ENCODE measurements around the gene TOMM34.

Gene TOMM34, protein sequence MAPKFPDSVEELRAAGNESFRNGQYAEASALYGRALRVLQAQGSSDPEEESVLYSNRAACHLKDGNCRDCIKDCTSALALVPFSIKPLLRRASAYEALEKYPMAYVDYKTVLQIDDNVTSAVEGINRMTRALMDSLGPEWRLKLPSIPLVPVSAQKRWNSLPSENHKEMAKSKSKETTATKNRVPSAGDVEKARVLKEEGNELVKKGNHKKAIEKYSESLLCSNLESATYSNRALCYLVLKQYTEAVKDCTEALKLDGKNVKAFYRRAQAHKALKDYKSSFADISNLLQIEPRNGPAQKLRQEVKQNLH

DNA sequence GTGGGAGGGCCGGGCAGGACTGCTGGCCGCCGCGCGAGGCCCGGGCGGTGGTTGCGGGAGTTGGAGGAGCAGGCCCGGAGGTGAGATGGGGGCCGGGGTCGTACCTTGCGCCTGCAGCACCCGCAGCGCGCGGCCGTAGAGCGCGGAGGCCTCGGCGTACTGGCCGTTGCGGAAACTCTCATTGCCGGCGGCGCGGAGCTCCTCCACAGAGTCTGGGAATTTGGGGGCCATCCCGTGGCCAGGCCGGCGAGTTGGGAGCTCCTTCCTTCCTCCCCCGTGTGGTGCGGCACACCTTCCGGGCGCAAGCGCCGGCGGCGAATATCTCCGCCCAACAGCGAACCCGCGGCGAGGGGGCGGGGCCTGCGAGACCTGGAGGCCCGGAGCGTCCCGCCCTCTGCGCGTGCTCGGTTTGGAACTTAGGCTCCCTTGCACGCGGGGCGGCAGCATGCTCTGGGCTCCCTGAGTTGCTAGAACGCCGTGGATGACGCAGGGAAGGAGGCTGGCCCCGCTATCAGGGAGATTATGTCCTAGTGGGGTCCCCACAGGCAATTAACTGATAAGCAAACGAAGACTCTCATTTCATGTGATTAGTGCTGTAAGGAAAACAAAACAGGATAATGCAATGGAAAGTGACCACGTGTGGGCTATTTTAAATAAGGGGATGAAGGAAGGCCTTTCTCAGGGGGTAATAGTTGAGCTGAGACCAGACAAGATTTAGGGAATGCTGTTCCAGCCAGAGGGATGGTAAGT is at the start of gene TOMM34:
Gene TOMM34 (minus strand): TSS at position 295 of the 750 bp plus-strand sequence. CDS start 64 bp downstream, at position 231.
- DNase-seq (ENCODE audit: low read depth), result peak; percentile 84

GRCh38 chr20:45008521-45009049 is 48.4 kb upstream of the TOMM34 start:
- no peak for DNase-seq (ENCODE audit: low read depth)

DNA sequence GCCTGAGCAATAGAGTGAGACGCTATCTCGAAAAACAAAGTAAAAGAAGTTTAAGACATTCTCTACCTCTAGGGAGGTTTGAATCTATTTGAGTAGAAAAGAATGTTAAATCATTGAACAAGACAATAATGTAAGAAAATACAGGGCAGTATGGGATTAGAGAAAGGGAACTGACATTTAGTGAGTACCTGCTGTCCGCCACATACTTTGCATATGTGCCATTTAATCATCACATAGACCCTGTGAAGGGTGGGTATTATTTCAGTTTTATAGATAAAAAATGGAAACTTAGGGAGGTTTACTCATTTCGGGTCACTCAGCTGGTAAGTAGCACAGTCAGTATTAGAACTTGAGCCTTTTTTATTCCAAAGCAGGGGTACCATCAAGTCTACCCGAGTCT is 37.5 kb upstream of the TOMM34 start:
- DNase-seq (ENCODE audit: low read depth), result no peak

GRCh38 chr20:44997171-44997570 is 37.0 kb upstream of the TOMM34 start:
- no peak for DNase-seq (ENCODE audit: low read depth)

DNA sequence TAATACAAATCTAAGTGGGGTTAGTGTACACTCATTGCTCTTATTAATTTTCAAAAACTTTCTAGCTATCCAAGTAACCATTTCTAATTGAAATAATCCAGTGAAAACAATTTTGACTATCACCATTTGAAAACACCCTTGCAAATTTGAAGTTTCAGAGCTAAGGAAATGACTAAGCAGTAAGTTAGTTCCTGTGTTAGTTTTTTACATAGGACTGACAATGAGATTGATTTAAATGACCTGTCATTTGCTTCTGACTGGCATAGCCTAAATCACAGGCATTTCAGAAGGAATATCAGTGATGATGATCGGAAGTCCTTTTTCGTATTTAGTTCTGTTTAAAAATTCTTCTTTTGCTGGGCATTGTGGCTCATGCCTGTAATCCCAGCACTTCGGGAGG is 33.1 kb upstream of the TOMM34 start:
- no peak for DNase-seq (ENCODE audit: low read depth)

GRCh38 chr20:44990957-44991356 is 30.8 kb upstream of the TOMM34 start:
- DNase-seq (ENCODE audit: low read depth), result no peak

- peak; percentile 42 for DNase-seq (ENCODE audit: low read depth)
These were observed 30.2 kb upstream of the TOMM34 start for GRCh38 chr20:44990425-44990824.

- no peak for DNase-seq (ENCODE audit: low read depth)
These were observed 28.5 kb upstream of the TOMM34 start for GRCh38 chr20:44988631-44989171.

- DNase-seq (ENCODE audit: low read depth), result no peak
These were observed 23.0 kb upstream of the TOMM34 start for GRCh38 chr20:44983093-44983674.

- no peak for DNase-seq (ENCODE audit: low read depth)
These were observed 21.7 kb upstream of the TOMM34 start for GRCh38 chr20:44981736-44982406.

GRCh38 chr20:44979090-44979621 is 19.0 kb upstream of the TOMM34 start:
- no peak for DNase-seq (ENCODE audit: low read depth)

DNA sequence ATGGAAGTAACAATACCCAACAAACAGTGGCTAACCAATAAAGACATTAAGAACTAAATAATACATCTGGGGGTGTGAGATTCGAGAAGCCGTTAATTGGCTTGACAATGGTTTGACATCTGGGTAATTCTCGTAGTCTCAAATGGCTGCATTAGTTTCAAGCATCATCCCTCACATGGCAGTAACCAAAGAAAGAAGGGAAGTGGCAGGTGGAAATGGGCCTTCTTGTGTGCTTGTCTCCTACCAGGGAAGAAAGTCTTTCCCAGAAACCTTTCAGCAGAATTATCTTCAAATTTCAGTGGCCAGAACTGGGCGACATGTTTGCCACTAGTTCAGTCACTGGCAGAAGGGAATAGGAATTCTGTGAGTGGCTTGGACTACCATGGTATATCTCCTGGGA is 16.5 kb upstream of the TOMM34 start:
- no peak for DNase-seq (ENCODE audit: low read depth)

GRCh38 chr20:44973053-44973452 is 12.9 kb upstream of the TOMM34 start:
- no peak for DNase-seq (ENCODE audit: low read depth)

- no peak for DNase-seq (ENCODE audit: low read depth)
These were observed 10.1 kb upstream of the TOMM34 start for GRCh38 chr20:44970243-44970757.

DNA sequence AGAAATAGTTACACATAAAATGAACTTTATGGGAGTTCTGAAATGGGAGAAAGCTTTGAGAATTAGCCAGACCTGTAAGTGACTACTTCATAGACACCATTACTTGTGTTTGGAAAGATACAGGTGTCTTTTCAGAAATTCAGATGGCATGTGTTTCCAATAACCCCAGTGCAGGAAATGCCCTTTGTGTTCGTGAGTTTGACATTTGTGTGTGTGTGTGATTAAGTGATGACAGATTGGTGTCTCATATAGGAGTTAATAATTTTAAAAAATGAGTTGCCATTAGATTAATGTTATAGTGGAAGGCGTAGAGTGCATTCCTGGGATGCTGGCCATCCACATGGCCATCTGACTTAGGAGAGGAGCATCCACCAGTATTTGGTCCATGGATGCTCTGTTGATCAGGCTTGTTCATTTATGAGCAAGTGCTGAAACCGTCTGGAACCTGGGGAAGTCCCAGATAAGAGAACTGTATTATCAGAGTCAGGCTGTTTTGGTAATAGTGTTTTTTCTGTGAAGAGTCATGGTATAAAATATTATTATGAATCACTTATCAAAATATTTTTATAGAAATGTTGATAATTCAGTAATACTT is 9.2 kb upstream of the TOMM34 start:
- DNase-seq (ENCODE audit: low read depth), result no peak

- no peak for DNase-seq (ENCODE audit: low read depth)
These were observed 7.1 kb upstream of the TOMM34 start for GRCh38 chr20:44967207-44967807.

- DNase-seq (ENCODE audit: low read depth), result peak; percentile 89
These were observed 6.1 kb upstream of the TOMM34 start, which contains the start of gene STK4 for GRCh38 chr20:44966030-44966961. TSS of gene STK4 (plus strand) at chr20:44966512. CDS start at chr20:44966569, 57 bp downstream.

DNA sequence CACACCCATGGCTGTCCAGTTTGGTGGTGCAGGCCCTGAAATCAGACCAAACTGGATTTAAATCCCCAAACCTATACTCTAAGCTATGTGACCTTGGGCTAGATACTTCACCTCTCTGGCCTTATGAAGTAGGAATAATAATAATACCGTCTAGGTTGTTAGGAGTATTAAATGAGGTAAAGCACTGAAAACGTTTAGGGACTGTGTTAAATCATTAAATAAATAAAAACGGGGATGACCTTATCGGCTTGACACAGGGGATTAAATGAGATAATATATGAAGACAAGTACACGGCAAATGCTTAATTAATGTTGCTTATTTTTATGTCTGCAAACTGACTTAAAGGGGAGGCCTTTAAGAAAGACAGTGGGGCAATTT is 5.4 kb upstream of the TOMM34 start:
- DNase-seq (ENCODE audit: low read depth), result no peak
